CD4-positive, alpha-beta memory T cell (primary cell): ENCODE measurements around the gene ATP2B1. TPM values are rescaled to one million over a fixed set of nuclear protein-coding genes. Genes with fewer than 3 reads are reported as not detected.

Experiments
- CTCF ChIA-PET: fragments of 350-600 bp; sonication (Branson Sonifier 250); formaldehyde crosslinking; loops from one replicate; lab custom pipeline; 2021; ENCODE audit warnings: inconsistent platforms; ENCODE audit not compliant: partially characterized antibody; lab: Charles Lee
- POLR2A ChIA-PET: fragments of 350-600 bp; sonication (Branson Sonifier 250); formaldehyde crosslinking; loops from one replicate; lab custom pipeline; 2021; ENCODE audit not compliant: partially characterized antibody; lab: Charles Lee
- DNase-seq, 5 donors: peaks; one replicate each; pipeline versions ENCODE4 v3.0.0 to v3.0.0-alpha.2; 2020 to 2022; ENCODE audit warnings: mixed read lengths in 1 of 5
- H3K27ac ChIP-seq: one replicate; pipeline ENCODE4 v1.7.0; 2013; ENCODE audit warnings: low read depth, low read length
- H3K27me3 ChIP-seq: 2 replicates; pipeline ENCODE4 v1.7.0; 2013; ENCODE audit warnings: mild to moderate bottlenecking, low read length, moderate library complexity; ENCODE audit not compliant: insufficient read depth
- H3K36me3 ChIP-seq: 2 replicates; pipeline ENCODE4 v1.7.0; 2013; ENCODE audit warnings: mild to moderate bottlenecking, low read length, moderate library complexity; ENCODE audit not compliant: insufficient read depth
- H3K4me1 ChIP-seq: 2 replicates; pipeline ENCODE4 v1.7.0; 2013; ENCODE audit warnings: mild to moderate bottlenecking, low read length, moderate library complexity; ENCODE audit not compliant: insufficient read depth
- H3K4me3 ChIP-seq, 2 donors: one replicate each; pipeline ENCODE4 v1.7.0; 2013; ENCODE audit warnings: low read length in 2 of 2, mild to moderate bottlenecking in 1 of 2
- H3K9me3 ChIP-seq, 2 donors: one replicate each; pipeline ENCODE4 v1.7.0; 2013; ENCODE audit warnings: low read length in 2 of 2, control low read depth in 1 of 2; ENCODE audit not compliant: control insufficient read depth in 1 of 2
- H3K27ac Mint-ChIP-seq, 7 donors: one replicate each; pipeline ENCODE4 v1.8.0; 2020 to 2021; ENCODE audit warnings: mixed read lengths in 7 of 7, mild to moderate bottlenecking in 6 of 7, inconsistent platforms in 3 of 7, moderate library complexity in 3 of 7
- H3K27me3 Mint-ChIP-seq, 2 donors: one replicate each; pipeline ENCODE4 v1.8.0; 2020 to 2021; ENCODE audit warnings: mixed read lengths in 2 of 2
- H3K36me3 Mint-ChIP-seq, 2 donors: one replicate each; pipeline ENCODE4 v1.8.0; 2020 to 2021; ENCODE audit warnings: mixed read lengths in 2 of 2, inconsistent platforms in 1 of 2, mild to moderate bottlenecking in 1 of 2
- H3K4me1 Mint-ChIP-seq, 4 donors: one replicate each; pipeline ENCODE4 v1.8.0; 2020 to 2021; ENCODE audit warnings: mixed read lengths in 4 of 4, mild to moderate bottlenecking in 1 of 4
- H3K4me3 Mint-ChIP-seq, 8 donors: one replicate each; pipeline ENCODE4 v1.8.0; 2020 to 2021; ENCODE audit warnings: mixed read lengths in 8 of 8, mild to moderate bottlenecking in 7 of 8, moderate library complexity in 6 of 8, inconsistent platforms in 3 of 8
- H3K9me3 Mint-ChIP-seq, 8 donors: one replicate each; pipeline ENCODE4 v1.8.0; 2020 to 2021; ENCODE audit warnings: mixed read lengths in 8 of 8, mild to moderate bottlenecking in 5 of 8, inconsistent platforms in 3 of 8, moderate library complexity in 1 of 8
- intact Hi-C: fragments of 100-400 bp; cut with micrococcal nuclease; formaldehyde crosslinking; loops from one replicate; pipeline ENCODE4 v1.15.1; 2023
- polyA plus RNA-seq, 2 donors: library from polyadenylated mRNA; unstranded; fragments of 300-500 nt; fragmentation: Illumina TruSeq; gene quantifications; one replicate each; pipeline ENCODE4 v1.2.3, GENCODE V29; 2021
- total RNA-seq, 2 experiments: library from RNA; stranded (reverse); gene quantifications; one replicate each; pipeline ENCODE4 v1.2.3, GENCODE V29; 2021

The ATP2B1 gene
- total and polyA plus RNA-seq, 4 experiments from 2014 or later = 57.3 to 86.0 (median 72.6) TPM

- peaks cover 96% of the 10 kb centered on the region for H3K4me1 ChIP-seq
- ChIA-PET POLR2A (interaction anchor here (0.7 to 6.2 kb wide), 2 partner anchors 12 to 14 kb away, joined by 3 to 30 read pairs; partner anchors contain the start of gene ATP2B1), CTCF (interaction anchor here (0.6 to 0.8 kb wide), 2 partner anchors 91 to 268 kb away, joined by 3 read pairs; no protein-coding TSS in a partner anchor)
- intact Hi-C loops = no loop called here
- Mint-ChIP-seq H3K9me3 (no peaks in the 10 kb centered on the region), H3K4me3 (peak overlapping the region in 2 of 8 donors; percentile 46 to 49), H3K36me3 (peaks cover 0 to 8% of the 10 kb centered on the region in 2 donors), H3K27me3 (no peaks in the 10 kb centered on the region), H3K27ac (peak overlapping the region in 1 of 7 donors; percentile 27), H3K4me1 (peaks cover 69 to 94% (median 81%) of the 10 kb centered on the region in 4 donors)
- H3K27me3 ChIP-seq = no peaks in the 10 kb centered on the region
- DNase-seq = no peak
- no peak overlapping the region for H3K27ac ChIP-seq
- H3K4me3 ChIP-seq = no peak overlapping the region
- H3K36me3 ChIP-seq = no peaks in the 10 kb centered on the region
- no peaks in the 10 kb centered on the region for H3K9me3 ChIP-seq
Measured at GRCh38 chr12:89695100-89695499, 13.5 kb downstream of the ATP2B1 start.

GRCh38 chr12:89694542-89694941 lies 14.1 kb downstream of the ATP2B1 start:
- peak overlapping the region in 5 of 8 donors; percentile 15 to 57 (median 21) for H3K4me3 Mint-ChIP-seq
- peaks cover 69 to 96% (median 80%) of the 10 kb centered on the region in 4 donors for H3K4me1 Mint-ChIP-seq

GRCh38 chr12:89693639-89694202 lies 14.9 kb downstream of the ATP2B1 start:
- peaks cover 96% of the 10 kb centered on the region for H3K4me1 ChIP-seq
- Mint-ChIP-seq H3K27ac (peak overlapping the region in 3 of 7 donors; percentile 15 to 32 (median 30)), H3K9me3 (no peaks in the 10 kb centered on the region), H3K4me1 (peaks cover 69 to 98% (median 81%) of the 10 kb centered on the region in 4 donors), H3K36me3 (peaks cover 0 to 8% of the 10 kb centered on the region in 2 donors), H3K27me3 (no peaks in the 10 kb centered on the region), H3K4me3 (peak overlapping the region in 6 of 8 donors; percentile 9 to 57 (median 32))
- no peak overlapping the region for H3K4me3 ChIP-seq
- ChIA-PET POLR2A (interaction anchor here (0.6 to 6.2 kb wide), 3 partner anchors 15 to 170 kb away, joined by 3 to 30 read pairs (median 4); partner anchors contain the start of gene ATP2B1), CTCF (no interaction called here)
- H3K27ac ChIP-seq = no peak overlapping the region
- H3K27me3 ChIP-seq = no peaks in the 10 kb centered on the region
- no peaks in the 10 kb centered on the region for H3K36me3 ChIP-seq
- DNase-seq = no peak
- no peaks in the 10 kb centered on the region for H3K9me3 ChIP-seq
- intact Hi-C loops = no loop called here

More at GRCh38 chr12:89694542-89694941, 14.1 kb downstream of the ATP2B1 start:
- POLR2A ChIA-PET = interaction anchor here (0.6 to 6.2 kb wide), 2 partner anchors 15 to 169 kb away, joined by 3 to 30 read pairs; partner anchors contain the start of gene ATP2B1
- H3K27ac ChIP-seq = no peak overlapping the region
- intact Hi-C loops = no loop called here
- no peaks in the 10 kb centered on the region for H3K9me3 ChIP-seq
- Mint-ChIP-seq H3K27me3 (no peaks in the 10 kb centered on the region), H3K27ac (no peak overlapping the region), H3K9me3 (no peaks in the 10 kb centered on the region), H3K36me3 (peaks cover 0 to 8% of the 10 kb centered on the region in 2 donors)
- H3K4me1 ChIP-seq = peaks cover 96% of the 10 kb centered on the region
- H3K27me3 ChIP-seq = no peaks in the 10 kb centered on the region
- H3K36me3 ChIP-seq = no peaks in the 10 kb centered on the region
- CTCF ChIA-PET = interaction anchor here (0.8 kb wide), 1 partner anchor 90 kb away, joined by 3 read pairs; no protein-coding TSS in a partner anchor
- H3K4me3 ChIP-seq = no peak overlapping the region
- DNase-seq = no peak

- H3K4me3 Mint-ChIP-seq = peak overlapping the region in 1 of 8 donors; percentile 4
- no peaks in the 10 kb centered on the region for H3K36me3 Mint-ChIP-seq
- no peaks in the 10 kb centered on the region for H3K27me3 Mint-ChIP-seq
- intact Hi-C loops = no loop called here
- no peak overlapping the region for H3K27ac Mint-ChIP-seq
- CTCF ChIA-PET = no interaction called here
- no peak overlapping the region for H3K4me3 ChIP-seq
- POLR2A ChIA-PET = interaction anchor here (6.2 kb wide), 1 partner anchor 17 kb away, joined by 30 read pairs; the partner anchor contains the start of gene ATP2B1
- no peaks in the 10 kb centered on the region for H3K36me3 ChIP-seq
- peaks cover 63 to 98% (median 75%) of the 10 kb centered on the region in 4 donors for H3K4me1 Mint-ChIP-seq
- no peaks in the 10 kb centered on the region for H3K27me3 ChIP-seq
- H3K27ac ChIP-seq = no peak overlapping the region
- H3K9me3 ChIP-seq = no peaks in the 10 kb centered on the region
- no peak for DNase-seq
- peaks cover 94% of the 10 kb centered on the region for H3K4me1 ChIP-seq
- peaks cover 0 to under 1% (median 0%) of the 10 kb centered on the region in 8 donors for H3K9me3 Mint-ChIP-seq
Measured at GRCh38 chr12:89692439-89692838, 16.2 kb downstream of the ATP2B1 start.

GRCh38 chr12:89691659-89692058 lies 17.0 kb downstream of the ATP2B1 start:
- DNase-seq = no peak
- Mint-ChIP-seq H3K36me3 (peaks cover 0 to 2% of the 10 kb centered on the region in 2 donors), H3K9me3 (peaks cover 0 to 3% (median 0%) of the 10 kb centered on the region in 8 donors), H3K4me3 (peak overlapping the region in 5 of 8 donors; percentile 2 to 51 (median 44)), H3K27me3 (no peaks in the 10 kb centered on the region), H3K27ac (peak overlapping the region in 3 of 7 donors; percentile 16 to 53 (median 35)), H3K4me1 (peaks cover 59 to 97% (median 72%) of the 10 kb centered on the region in 4 donors)
- CTCF ChIA-PET = no interaction called here
- Histone ChIP-seq H3K4me1 (peaks cover 94% of the 10 kb centered on the region), H3K27me3 (no peaks in the 10 kb centered on the region), H3K9me3 (no peaks in the 10 kb centered on the region), H3K4me3 (no peak overlapping the region), H3K36me3 (no peaks in the 10 kb centered on the region), H3K27ac (no peak overlapping the region)
- intact Hi-C loops = no loop called here
- POLR2A ChIA-PET = interaction anchor here (6.2 kb wide), 1 partner anchor 17 kb away, joined by 30 read pairs; the partner anchor contains the start of gene ATP2B1

- DNase-seq = no peak
- intact Hi-C loops = no loop called here
- no peak overlapping the region for H3K4me3 ChIP-seq
- no peaks in the 10 kb centered on the region for H3K27me3 ChIP-seq
- Mint-ChIP-seq H3K36me3 (peaks cover 2 to 4% of the 10 kb centered on the region in 2 donors), H3K27me3 (no peaks in the 10 kb centered on the region), H3K4me3 (peak overlapping the region in 3 of 8 donors; percentile 35 to 60 (median 41)), H3K27ac (no peak overlapping the region), H3K4me1 (peaks cover 56 to 96% (median 71%) of the 10 kb centered on the region in 4 donors), H3K9me3 (peaks cover 0 to 3% (median 0%) of the 10 kb centered on the region in 8 donors)
- ChIA-PET POLR2A (interaction anchor here (6.2 kb wide), 1 partner anchor 18 kb away, joined by 30 read pairs; the partner anchor contains the start of gene ATP2B1), CTCF (no interaction called here)
- no peaks in the 10 kb centered on the region for H3K9me3 ChIP-seq
- H3K36me3 ChIP-seq = no peaks in the 10 kb centered on the region
- peaks cover 94% of the 10 kb centered on the region for H3K4me1 ChIP-seq
- H3K27ac ChIP-seq = no peak overlapping the region
Measured at GRCh38 chr12:89690925-89691324, 17.7 kb downstream of the ATP2B1 start.

- H3K27ac ChIP-seq = no peak overlapping the region
Measured at GRCh38 chr12:89689306-89689705, 19.3 kb downstream of the ATP2B1 start.

More at GRCh38 chr12:89689306-89689705, 19.3 kb downstream of the ATP2B1 start:
- H3K4me3 Mint-ChIP-seq = peak overlapping the region in 4 of 8 donors; percentile 21 to 75 (median 46)
- peaks cover 10 to 13% of the 10 kb centered on the region in 2 donors for H3K36me3 Mint-ChIP-seq
- no peak for DNase-seq
- ChIA-PET CTCF (interaction anchor here (0.9 to 1.1 kb wide), 4 partner anchors 13 to 113 kb away, joined by 3 read pairs; no protein-coding TSS in a partner anchor), POLR2A (interaction anchor here (2.3 kb wide), 1 partner anchor 20 kb away, joined by 6 read pairs; the partner anchor contains the start of gene ATP2B1)
- H3K9me3 ChIP-seq = no peaks in the 10 kb centered on the region
- peaks cover 0 to 4% (median 0%) of the 10 kb centered on the region in 8 donors for H3K9me3 Mint-ChIP-seq
- H3K27me3 Mint-ChIP-seq = no peaks in the 10 kb centered on the region
- intact Hi-C loops = no loop called here
- no peak overlapping the region for H3K4me3 ChIP-seq
- no peaks in the 10 kb centered on the region for H3K27me3 ChIP-seq
- H3K27ac Mint-ChIP-seq = peak overlapping the region in 5 of 7 donors; percentile 8 to 73 (median 31)
- H3K4me1 Mint-ChIP-seq = peaks cover 57 to 98% (median 70%) of the 10 kb centered on the region in 4 donors
- no peaks in the 10 kb centered on the region for H3K36me3 ChIP-seq
- peaks cover 96% of the 10 kb centered on the region for H3K4me1 ChIP-seq
